ENCODE measurements around the gene AZU1. TPM values are rescaled to one million over a fixed set of nuclear protein-coding genes. Genes with fewer than 3 reads are reported as not detected.
A peak's percentile ranks its signal among the peaks of the same experiment; 100 is the strongest.

The AZU1 gene
- polyA plus RNA-seq, 2 donors: not detected

GRCh38 chr19:796692-797527 is 30.7 kb upstream of the AZU1 start, which contains the start of gene PTBP1:
Gene PTBP1, plus strand, starts transcription at chr19:797452. Its CDS starts 46 bp downstream, at chr19:797498.
- H3K27ac ChIP-seq (ENCODE audit: low read depth in 2 of 2, low read length in 1 of 2): peak within 1 kb of the TSS; percentile 93 to 99
- H3K27me3 ChIP-seq (ENCODE audit: control insufficient read depth in 1 of 2, insufficient read depth in 2 of 2, low read length in 2 of 2): no peaks in the 10 kb centered on the region
- H3K4me1 ChIP-seq (ENCODE audit: control insufficient read depth in 2 of 2, insufficient read depth in 2 of 2, low read length in 1 of 2): peaks cover 22 to 32% of the 10 kb centered on the region in 2 donors
- H3K4me3 ChIP-seq (ENCODE audit: low read depth in 1 of 2, low read length in 2 of 2): peak within 1 kb of the TSS; percentile 78 to 79
- H3K9me3 ChIP-seq (ENCODE audit: control insufficient read depth in 2 of 2, insufficient read depth in 1 of 2, low read depth in 1 of 2, low read length in 1 of 2): no peaks in the 10 kb centered on the region
- H3K36me3 ChIP-seq (ENCODE audit: control insufficient read depth in 2 of 2, insufficient read depth in 2 of 2, low read length in 1 of 2): peaks cover 0 to 14% of the 10 kb centered on the region in 2 donors
- WGBS, 2 donors: 0% methylated on average over 80 to 83 of the region's 83 CpGs

- H3K4me1 ChIP-seq (ENCODE audit: control insufficient read depth in 2 of 2, insufficient read depth in 2 of 2, low read length in 1 of 2): peaks cover 28 to 38% of the 10 kb centered on the region in 2 donors
These were observed 29.9 kb upstream of the AZU1 start for GRCh38 chr19:797528-798414.

GRCh38 chr19:798415-799075 is 29.1 kb upstream of the AZU1 start:
- H3K4me3 ChIP-seq (ENCODE audit: low read depth in 1 of 2, low read length in 2 of 2): peak overlapping the region; percentile 66 to 79
- 1% methylated on average over 41 to 44 of the region's 44 CpGs for WGBS, 2 donors
- H3K27me3 ChIP-seq (ENCODE audit: control insufficient read depth in 1 of 2, insufficient read depth in 2 of 2, low read length in 2 of 2): no peaks in the 10 kb centered on the region
- no peaks in the 10 kb centered on the region for H3K9me3 ChIP-seq (ENCODE audit: control insufficient read depth in 2 of 2, insufficient read depth in 1 of 2, low read depth in 1 of 2, low read length in 1 of 2)
- peak overlapping the region; percentile 88 to 99 for H3K27ac ChIP-seq (ENCODE audit: low read depth in 2 of 2, low read length in 1 of 2)
- H3K36me3 ChIP-seq (ENCODE audit: control insufficient read depth in 2 of 2, insufficient read depth in 2 of 2, low read length in 1 of 2): peaks cover 3 to 21% of the 10 kb centered on the region in 2 donors
- peaks cover 28 to 44% of the 10 kb centered on the region in 2 donors for H3K4me1 ChIP-seq (ENCODE audit: control insufficient read depth in 2 of 2, insufficient read depth in 2 of 2, low read length in 1 of 2)

More at GRCh38 chr19:797528-798414, 29.9 kb upstream of the AZU1 start:
- WGBS, 2 donors: 1% methylated on average over 54 to 129 of the region's 129 CpGs
- Histone ChIP-seq H3K4me3 (ENCODE audit: low read depth in 1 of 2, low read length in 2 of 2) (peak overlapping the region; percentile 66 to 79), H3K36me3 (ENCODE audit: control insufficient read depth in 2 of 2, insufficient read depth in 2 of 2, low read length in 1 of 2) (peaks cover 0 to 16% of the 10 kb centered on the region in 2 donors), H3K27me3 (ENCODE audit: control insufficient read depth in 1 of 2, insufficient read depth in 2 of 2, low read length in 2 of 2) (no peaks in the 10 kb centered on the region), H3K9me3 (ENCODE audit: control insufficient read depth in 2 of 2, insufficient read depth in 1 of 2, low read depth in 1 of 2, low read length in 1 of 2) (no peaks in the 10 kb centered on the region), H3K27ac (ENCODE audit: low read depth in 2 of 2, low read length in 1 of 2) (peak overlapping the region; percentile 88 to 99)

- peaks cover 8 to 29% of the 10 kb centered on the region in 2 donors for H3K36me3 ChIP-seq (ENCODE audit: control insufficient read depth in 2 of 2, insufficient read depth in 2 of 2, low read length in 1 of 2)
- WGBS, 2 donors: 8% methylated on average over 28 of the region's 28 CpGs
- H3K4me3 ChIP-seq (ENCODE audit: low read depth in 1 of 2, low read length in 2 of 2): peak overlapping the region; percentile 66 to 79
- H3K9me3 ChIP-seq (ENCODE audit: control insufficient read depth in 2 of 2, insufficient read depth in 1 of 2, low read depth in 1 of 2, low read length in 1 of 2): no peaks in the 10 kb centered on the region
- H3K4me1 ChIP-seq (ENCODE audit: control insufficient read depth in 2 of 2, insufficient read depth in 2 of 2, low read length in 1 of 2): peaks cover 28 to 44% of the 10 kb centered on the region in 2 donors
- H3K27me3 ChIP-seq (ENCODE audit: control insufficient read depth in 1 of 2, insufficient read depth in 2 of 2, low read length in 2 of 2): no peaks in the 10 kb centered on the region
- peak overlapping the region; percentile 88 to 99 for H3K27ac ChIP-seq (ENCODE audit: low read depth in 2 of 2, low read length in 1 of 2)
These were observed 28.4 kb upstream of the AZU1 start for GRCh38 chr19:799076-799881.

GRCh38 chr19:800360-801029 is 27.1 kb upstream of the AZU1 start:
- 16 to 24% methylated on average over 17 of the region's 17 CpGs for WGBS, 2 donors
- H3K4me1 ChIP-seq (ENCODE audit: control insufficient read depth in 2 of 2, insufficient read depth in 2 of 2, low read length in 1 of 2): peaks cover 28 to 38% of the 10 kb centered on the region in 2 donors
- H3K36me3 ChIP-seq (ENCODE audit: control insufficient read depth in 2 of 2, insufficient read depth in 2 of 2, low read length in 1 of 2): peaks cover 17 to 41% of the 10 kb centered on the region in 2 donors
- H3K9me3 ChIP-seq (ENCODE audit: control insufficient read depth in 2 of 2, insufficient read depth in 1 of 2, low read depth in 1 of 2, low read length in 1 of 2): no peaks in the 10 kb centered on the region
- no peaks in the 10 kb centered on the region for H3K27me3 ChIP-seq (ENCODE audit: control insufficient read depth in 1 of 2, insufficient read depth in 2 of 2, low read length in 2 of 2)
- peak overlapping the region; percentile 86 to 88 for H3K27ac ChIP-seq (ENCODE audit: low read depth in 2 of 2, low read length in 1 of 2)
- peak overlapping the region; percentile 2 to 32 for H3K4me3 ChIP-seq (ENCODE audit: low read depth in 1 of 2, low read length in 2 of 2)

- peak overlapping the region; percentile 27 to 32 for H3K4me3 ChIP-seq (ENCODE audit: low read depth in 1 of 2, low read length in 2 of 2)
- H3K36me3 ChIP-seq (ENCODE audit: control insufficient read depth in 2 of 2, insufficient read depth in 2 of 2, low read length in 1 of 2): peaks cover 19 to 48% of the 10 kb centered on the region in 2 donors
- no peaks in the 10 kb centered on the region for H3K9me3 ChIP-seq (ENCODE audit: control insufficient read depth in 2 of 2, insufficient read depth in 1 of 2, low read depth in 1 of 2, low read length in 1 of 2)
- peak overlapping the region; percentile 86 to 88 for H3K27ac ChIP-seq (ENCODE audit: low read depth in 2 of 2, low read length in 1 of 2)
- no peaks in the 10 kb centered on the region for H3K27me3 ChIP-seq (ENCODE audit: control insufficient read depth in 1 of 2, insufficient read depth in 2 of 2, low read length in 2 of 2)
- peaks cover 28 to 36% of the 10 kb centered on the region in 2 donors for H3K4me1 ChIP-seq (ENCODE audit: control insufficient read depth in 2 of 2, insufficient read depth in 2 of 2, low read length in 1 of 2)
- WGBS, 2 donors: 20 to 21% methylated on average over 28 to 29 of the region's 29 CpGs
These were observed 26.4 kb upstream of the AZU1 start for GRCh38 chr19:801030-801860.

- Histone ChIP-seq H3K27ac (ENCODE audit: low read depth in 2 of 2, low read length in 1 of 2) (peak overlapping the region; percentile 86 to 88), H3K36me3 (ENCODE audit: control insufficient read depth in 2 of 2, insufficient read depth in 2 of 2, low read length in 1 of 2) (peaks cover 19 to 56% of the 10 kb centered on the region in 2 donors), H3K4me3 (ENCODE audit: low read depth in 1 of 2, low read length in 2 of 2) (peak overlapping the region in 1 of 2 donors; percentile 32), H3K4me1 (ENCODE audit: control insufficient read depth in 2 of 2, insufficient read depth in 2 of 2, low read length in 1 of 2) (peaks cover 28 to 34% of the 10 kb centered on the region in 2 donors), H3K27me3 (ENCODE audit: control insufficient read depth in 1 of 2, insufficient read depth in 2 of 2, low read length in 2 of 2) (no peaks in the 10 kb centered on the region), H3K9me3 (ENCODE audit: control insufficient read depth in 2 of 2, insufficient read depth in 1 of 2, low read depth in 1 of 2, low read length in 1 of 2) (no peaks in the 10 kb centered on the region)
- WGBS, 2 donors: 26 to 28% methylated on average over 23 of the region's 23 CpGs
These were observed 25.7 kb upstream of the AZU1 start for GRCh38 chr19:801861-802497.

Measured in esophagus (tissue), 2 donors.